Adrenal gland (tissue), 5 donors: ENCODE data around the gene NDOR1.

Source experiments
- POLR2A ChIP-seq, 2 donors: fragments of 450-650 bp; IDR thresholded peaks; one replicate each; pipeline ENCODE4 v1.6.1; 2017; ENCODE audit warnings: antibody characterized with exemption in 2 of 2, mild to moderate bottlenecking in 2 of 2, moderate library complexity in 1 of 2
- TF ChIP-seq, protein P1 (sequence below), 6 experiments: fragments of 450-650 bp in 4 of 6; fragments of 200-600 bp in 2 of 6; sonication (generic) in 1 of 6; IDR thresholded peaks; 1 replicate in 5 of 6; 2 replicates in 1 of 6; pipeline versions ENCODE4 v1.5.1 to v1.8.0; 2016 to 2021; ENCODE audit warnings: antibody characterized with exemption in 6 of 6, mild to moderate bottlenecking in 2 of 6, moderate library complexity in 1 of 6
- donor health status: DM: no; HTN: no; CAD: no.

DNA sequence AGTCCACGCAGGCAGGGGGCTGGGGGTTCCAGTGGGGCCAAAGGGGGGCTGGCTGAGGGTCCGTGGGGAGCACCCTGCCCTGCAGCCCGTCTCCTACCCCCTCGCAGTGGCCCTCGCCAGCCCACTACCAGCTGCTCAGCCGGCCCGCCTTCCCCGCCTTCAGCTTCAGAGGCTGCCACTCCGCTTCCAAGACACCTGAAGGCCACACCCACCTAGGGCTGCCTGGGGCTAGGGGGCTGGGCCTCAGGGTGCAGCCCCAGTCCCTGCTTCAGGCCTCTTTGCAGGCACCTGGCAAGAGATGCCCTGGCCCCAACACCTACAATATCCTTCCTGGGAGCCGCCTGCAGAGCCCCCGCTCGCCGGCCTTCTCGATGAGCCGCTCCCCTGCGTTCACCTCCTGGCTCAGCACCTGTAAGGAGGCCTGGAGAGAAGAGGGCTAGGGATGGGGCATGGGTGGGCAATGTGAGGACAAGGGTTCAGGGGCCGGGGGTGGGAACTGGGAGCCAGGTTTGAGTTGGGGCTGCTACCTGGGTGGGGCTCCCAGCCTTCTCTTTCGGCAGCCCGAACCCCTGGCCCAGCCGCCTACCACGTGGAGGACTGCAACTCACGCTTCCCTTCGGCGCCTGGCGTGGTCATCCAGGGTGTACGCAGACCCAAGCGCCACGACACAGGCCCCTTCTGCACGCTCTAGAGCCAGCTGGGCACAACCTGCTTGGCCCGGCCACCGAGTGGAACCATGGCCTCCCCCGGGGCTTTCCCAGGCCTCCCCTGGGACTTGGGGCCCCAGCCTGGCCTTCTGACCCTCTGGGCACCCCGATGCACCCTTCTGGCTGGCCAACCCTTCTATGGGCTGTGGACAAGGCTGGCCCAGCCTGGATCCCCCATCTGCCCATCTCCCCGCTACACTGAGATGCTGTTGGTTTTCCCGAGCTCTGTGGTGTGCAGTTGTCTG is 47.3 kb downstream of the NDOR1 start:
- TF ChIP-seq, protein P1, sequence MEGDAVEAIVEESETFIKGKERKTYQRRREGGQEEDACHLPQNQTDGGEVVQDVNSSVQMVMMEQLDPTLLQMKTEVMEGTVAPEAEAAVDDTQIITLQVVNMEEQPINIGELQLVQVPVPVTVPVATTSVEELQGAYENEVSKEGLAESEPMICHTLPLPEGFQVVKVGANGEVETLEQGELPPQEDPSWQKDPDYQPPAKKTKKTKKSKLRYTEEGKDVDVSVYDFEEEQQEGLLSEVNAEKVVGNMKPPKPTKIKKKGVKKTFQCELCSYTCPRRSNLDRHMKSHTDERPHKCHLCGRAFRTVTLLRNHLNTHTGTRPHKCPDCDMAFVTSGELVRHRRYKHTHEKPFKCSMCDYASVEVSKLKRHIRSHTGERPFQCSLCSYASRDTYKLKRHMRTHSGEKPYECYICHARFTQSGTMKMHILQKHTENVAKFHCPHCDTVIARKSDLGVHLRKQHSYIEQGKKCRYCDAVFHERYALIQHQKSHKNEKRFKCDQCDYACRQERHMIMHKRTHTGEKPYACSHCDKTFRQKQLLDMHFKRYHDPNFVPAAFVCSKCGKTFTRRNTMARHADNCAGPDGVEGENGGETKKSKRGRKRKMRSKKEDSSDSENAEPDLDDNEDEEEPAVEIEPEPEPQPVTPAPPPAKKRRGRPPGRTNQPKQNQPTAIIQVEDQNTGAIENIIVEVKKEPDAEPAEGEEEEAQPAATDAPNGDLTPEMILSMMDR (IDR thresholded peaks at IDR 0.05) = no peak
- TF ChIP-seq POLR2A (IDR thresholded peaks at IDR 0.05) = no peak
